Mesenchymal stem cell (in vitro differentiated cells and primary cell): ENCODE results near the gene RNASE8.

Experiments used
- DNase-seq: peaks from one replicate; pipeline ENCODE4 v3.0.0-alpha.2; 2013
- H2AFZ ChIP-seq: one replicate; pipeline ENCODE4 v1.6.1; 2013; ENCODE audit warnings: low read depth, mild to moderate bottlenecking, control low read depth, inconsistent platforms, low read length, moderate library complexity
- H2AK5ac ChIP-seq: 2 replicates; pipeline ENCODE4 v1.6.1; 2013; ENCODE audit warnings: low read length, moderate library complexity, mild to moderate bottlenecking, inconsistent platforms; ENCODE audit not compliant: severe bottlenecking
- H2BK120ac ChIP-seq: one replicate; pipeline ENCODE4 v1.6.1; 2013; ENCODE audit warnings: low read depth, mild to moderate bottlenecking, inconsistent platforms, low read length, moderate library complexity
- H2BK12ac ChIP-seq, 2 experiments: one replicate each; pipeline ENCODE4 v1.6.1; 2013; ENCODE audit warnings: inconsistent platforms in 2 of 2, low read length in 2 of 2, mild to moderate bottlenecking in 2 of 2, moderate library complexity in 2 of 2, control low read depth in 1 of 2
- H2BK15ac ChIP-seq: one replicate; pipeline ENCODE4 v1.6.1; 2013; ENCODE audit warnings: mild to moderate bottlenecking, low read depth, inconsistent platforms; ENCODE audit not compliant: poor library complexity, severe bottlenecking
- H2BK5ac ChIP-seq: 2 replicates; pipeline ENCODE4 v1.6.1; 2013; ENCODE audit warnings: low read depth, mild to moderate bottlenecking, low read length, control low read depth, inconsistent platforms; ENCODE audit not compliant: poor library complexity, severe bottlenecking
- H3K14ac ChIP-seq, 2 experiments: one replicate each; pipeline ENCODE4 v1.6.1; 2013; ENCODE audit warnings: inconsistent platforms in 2 of 2, low read length in 2 of 2, control low read depth in 1 of 2, mild to moderate bottlenecking in 1 of 2, moderate library complexity in 1 of 2
- H3K18ac ChIP-seq, 2 experiments: one replicate each; pipeline ENCODE4 v1.6.1; 2013; ENCODE audit warnings: inconsistent platforms in 2 of 2, low read length in 2 of 2, control low read depth in 1 of 2, low read depth in 1 of 2, mild to moderate bottlenecking in 1 of 2
- H3K23ac ChIP-seq, 2 experiments: one replicate each; pipeline ENCODE4 v1.6.1; 2013; ENCODE audit warnings: inconsistent platforms in 2 of 2, low read length in 2 of 2, mild to moderate bottlenecking in 2 of 2, moderate library complexity in 2 of 2, control low read depth in 1 of 2
- H3K27ac ChIP-seq: 2 replicates; pipeline ENCODE4 v1.5.1; 2013; ENCODE audit warnings: mild to moderate bottlenecking, moderate library complexity, low read length, control low read depth, inconsistent platforms; ENCODE audit not compliant: poor library complexity, severe bottlenecking
- H3K27me3 ChIP-seq, 2 experiments: 2 replicates each; pipeline versions ENCODE4 v1.6.1 to v1.7.0; 2013; ENCODE audit warnings: low read length in 2 of 2, mild to moderate bottlenecking in 2 of 2, moderate library complexity in 2 of 2, control low read depth in 1 of 2, inconsistent platforms in 1 of 2; ENCODE audit not compliant: control insufficient read depth in 1 of 2, insufficient read depth in 1 of 2
- H3K36me3 ChIP-seq, 2 experiments: 2 replicates each; pipeline versions ENCODE4 v1.6.1 to v1.7.0; 2013; ENCODE audit warnings: low read length in 2 of 2, control low read depth in 1 of 2, inconsistent platforms in 1 of 2, low read depth in 1 of 2, mild to moderate bottlenecking in 1 of 2; ENCODE audit not compliant: insufficient read depth in 2 of 2, control insufficient read depth in 1 of 2
- H3K4ac ChIP-seq, 2 experiments: one replicate each; pipeline ENCODE4 v1.6.1; 2013; ENCODE audit warnings: inconsistent platforms in 2 of 2, low read length in 2 of 2, mild to moderate bottlenecking in 2 of 2, moderate library complexity in 2 of 2, control low read depth in 1 of 2, low read depth in 1 of 2
- H3K4me1 ChIP-seq: 2 replicates; pipeline ENCODE4 v1.6.1; 2013; ENCODE audit warnings: low read depth, low read length, control low read depth; ENCODE audit not compliant: control insufficient read depth, insufficient read depth
- H3K4me2 ChIP-seq: 2 replicates; pipeline ENCODE4 v1.6.1; 2013; ENCODE audit warnings: low read length, mild to moderate bottlenecking, inconsistent platforms; ENCODE audit not compliant: poor library complexity, severe bottlenecking
- H3K4me3 ChIP-seq, 2 experiments: 2 replicates each; pipeline versions ENCODE4 v1.5.1 to v1.7.0; 2013; ENCODE audit warnings: low read length in 2 of 2, mild to moderate bottlenecking in 2 of 2, control low read depth in 1 of 2, low read depth in 1 of 2; ENCODE audit not compliant: insufficient read depth in 1 of 2
- H3K79me1 ChIP-seq: replicated peaks from 2 replicates; pipeline ENCODE4 v1.6.1; 2013; ENCODE audit warnings: mild to moderate bottlenecking, control low read depth, low read length, inconsistent platforms; ENCODE audit not compliant: poor library complexity, severe bottlenecking
- H3K9ac ChIP-seq: 2 replicates; pipeline ENCODE4 v1.7.0; 2013; ENCODE audit warnings: mild to moderate bottlenecking, low read length, moderate library complexity
- H3K9me3 ChIP-seq: 2 replicates; pipeline ENCODE4 v1.7.0; 2013; ENCODE audit warnings: mild to moderate bottlenecking, low read length; ENCODE audit not compliant: control insufficient read depth
- H4K8ac ChIP-seq: one replicate; pipeline ENCODE4 v1.6.1; 2013; ENCODE audit warnings: inconsistent platforms, mild to moderate bottlenecking, low read length, moderate library complexity
- H4K91ac ChIP-seq: one replicate; pipeline ENCODE4 v1.6.1; 2013; ENCODE audit warnings: mild to moderate bottlenecking, low read length, inconsistent platforms
- WGBS: methylation state at CpG from one replicate; pipeline ENCODE4 v1.1.7; 2013; ENCODE audit warnings: mixed read lengths; 5-methylcytosine and 5-hydroxymethylcytosine counted together

RNASE8 gene

GRCh38 chr14:21106498-21107282, 49.1 kb downstream of the RNASE8 start:
- Histone ChIP-seq H3K18ac (no peak overlapping the region), H2BK5ac (no peak overlapping the region), H3K23ac (no peak overlapping the region), H2BK15ac (no peak overlapping the region), H3K9me3 (no peaks in the 10 kb centered on the region), H4K8ac (peak overlapping the region; percentile 21), H2BK120ac (no peak overlapping the region), H3K4me3 (peak overlapping the region in 1 of 2 experiments; percentile 28), H3K9ac (peak overlapping the region; percentile 99), H3K27ac (peak overlapping the region; percentile 41), H3K79me1 (peaks cover 9% of the 10 kb centered on the region), H3K14ac (no peak overlapping the region), H3K36me3 (no peaks in the 10 kb centered on the region), H2AK5ac (no peak overlapping the region), H2BK12ac (peak overlapping the region in 1 of 2 experiments; percentile 64), H3K27me3 (peaks cover 0 to 24% of the 10 kb centered on the region in 2 experiments), H4K91ac (no peak overlapping the region), H3K4me2 (no peak overlapping the region), H3K4me1 (peaks cover 21% of the 10 kb centered on the region), H2AFZ (peak overlapping the region; percentile 92), H3K4ac (no peak overlapping the region)
- WGBS = 34% methylated on average over 10 of the region's 11 CpGs
- DNase-seq = peak; percentile 78

- H3K4ac ChIP-seq = no peak overlapping the region
- peaks cover 0 to 24% of the 10 kb centered on the region in 2 experiments for H3K27me3 ChIP-seq
- H3K9ac ChIP-seq = peak overlapping the region; percentile 99
- H2AK5ac ChIP-seq = no peak overlapping the region
- DNase-seq = peak; percentile 54
- peaks cover 5% of the 10 kb centered on the region for H3K79me1 ChIP-seq
- no peak overlapping the region for H3K4me2 ChIP-seq
- H2BK120ac ChIP-seq = no peak overlapping the region
- no peak overlapping the region for H2BK15ac ChIP-seq
- H4K91ac ChIP-seq = no peak overlapping the region
- H2BK12ac ChIP-seq = peak overlapping the region in 1 of 2 experiments; percentile 64
- no peak overlapping the region for H3K4me3 ChIP-seq
- H3K4me1 ChIP-seq = peaks cover 15% of the 10 kb centered on the region
- no peak overlapping the region for H3K14ac ChIP-seq
- no peak overlapping the region for H2BK5ac ChIP-seq
- peak overlapping the region; percentile 92 for H2AFZ ChIP-seq
- H3K18ac ChIP-seq = no peak overlapping the region
- no peak overlapping the region for H4K8ac ChIP-seq
- no peak overlapping the region for H3K23ac ChIP-seq
- no peaks in the 10 kb centered on the region for H3K9me3 ChIP-seq
- H3K36me3 ChIP-seq = no peaks in the 10 kb centered on the region
- H3K27ac ChIP-seq = peak overlapping the region; percentile 41
- WGBS = 52% methylated on average over 5 of the region's 5 CpGs
These were observed 49.7 kb downstream of the RNASE8 start for GRCh38 chr14:21107283-21107800.
